ENCODE measurements around the gene UBE2M. TPM values are rescaled to one million over a fixed set of nuclear protein-coding genes. Genes with fewer than 3 reads are reported as not detected.
A peak's percentile ranks its signal among the peaks of the same experiment; 100 is the strongest.
"Not testable (repeated sequence)": the region's sequence is repeated elsewhere in the genome, so short reads cannot be mapped to it uniquely, and the experiment has no call there.

UBE2M gene
- 141 and 145 TPM in 2 replicates for total RNA-seq (2014; rRNA removed; shearing (Covaris generic))

GRCh38 chr19:58558066-58558622, at the start of gene UBE2M:
UBE2M (minus strand) TSS chr19:58558611; CDS start chr19:58558381, 230 bp downstream.
- peak; percentile 36 for DNase-seq (ENCODE audit: low spot score)

GRCh38 chr19:58607213-58607612, 48.8 kb upstream of the UBE2M start:
- DNase-seq (ENCODE audit: low spot score) = not testable (repeated sequence)

GRCh38 chr19:58606251-58606896, 48.0 kb upstream of the UBE2M start:
- DNase-seq (ENCODE audit: low spot score) = not testable (repeated sequence)

- no peak for DNase-seq (ENCODE audit: low spot score)
Measured at GRCh38 chr19:58586133-58586765, 27.8 kb upstream of the UBE2M start.

- no peak for DNase-seq (ENCODE audit: low spot score)
Measured at GRCh38 chr19:58585442-58586132, 27.2 kb upstream of the UBE2M start.

- DNase-seq (ENCODE audit: low spot score) = no peak
Measured at GRCh38 chr19:58584498-58585441, 26.4 kb upstream of the UBE2M start.

- DNase-seq (ENCODE audit: low spot score) = no peak
Measured at GRCh38 chr19:58582985-58583384, 24.6 kb upstream of the UBE2M start.

GRCh38 chr19:58581227-58582141, 23.1 kb upstream of the UBE2M start:
- DNase-seq (ENCODE audit: low spot score) = no peak

- DNase-seq (ENCODE audit: low spot score) = no peak
Measured at GRCh38 chr19:58579473-58580142, 21.2 kb upstream of the UBE2M start.

GRCh38 chr19:58578012-58578925, 19.9 kb upstream of the UBE2M start:
- no peak for DNase-seq (ENCODE audit: low spot score)

GRCh38 chr19:58577581-58577980, 19.2 kb upstream of the UBE2M start:
- DNase-seq (ENCODE audit: low spot score) = not testable (repeated sequence)

GRCh38 chr19:58575183-58576041, 17.0 kb upstream of the UBE2M start:
- DNase-seq (ENCODE audit: low spot score) = peak; percentile 92

- no peak for DNase-seq (ENCODE audit: low spot score)
Measured at GRCh38 chr19:58573658-58574164, 15.3 kb upstream of the UBE2M start.

- peak; percentile 100 for DNase-seq (ENCODE audit: low spot score)
Measured at GRCh38 chr19:58572818-58573657, 14.6 kb upstream of the UBE2M start, which contains the start of gene MZF1. MZF1 (minus strand) TSS chr19:58573335; CDS start chr19:58571389, 1,946 bp downstream.

- no peak for DNase-seq (ENCODE audit: low spot score)
Measured at GRCh38 chr19:58572026-58572817, 13.8 kb upstream of the UBE2M start.

GRCh38 chr19:58571575-58571947, 13.2 kb upstream of the UBE2M start:
- DNase-seq (ENCODE audit: low spot score) = no peak

Data from A172 (cell line).